HG03196 (cell line): Measurements from ENCODE around the gene ABO.
"Not testable (repeated sequence)": the region's sequence is repeated elsewhere in the genome, so short reads cannot be mapped to it uniquely, and the experiment has no call there.

ENCODE experiments used
- ATAC-seq: cut with Tn5 transposase; IDR thresholded peaks from one replicate; pipeline ENCODE4 v1.9.1; 2021; ENCODE audit not compliant: unreplicated experiment

ABO gene

DNA sequence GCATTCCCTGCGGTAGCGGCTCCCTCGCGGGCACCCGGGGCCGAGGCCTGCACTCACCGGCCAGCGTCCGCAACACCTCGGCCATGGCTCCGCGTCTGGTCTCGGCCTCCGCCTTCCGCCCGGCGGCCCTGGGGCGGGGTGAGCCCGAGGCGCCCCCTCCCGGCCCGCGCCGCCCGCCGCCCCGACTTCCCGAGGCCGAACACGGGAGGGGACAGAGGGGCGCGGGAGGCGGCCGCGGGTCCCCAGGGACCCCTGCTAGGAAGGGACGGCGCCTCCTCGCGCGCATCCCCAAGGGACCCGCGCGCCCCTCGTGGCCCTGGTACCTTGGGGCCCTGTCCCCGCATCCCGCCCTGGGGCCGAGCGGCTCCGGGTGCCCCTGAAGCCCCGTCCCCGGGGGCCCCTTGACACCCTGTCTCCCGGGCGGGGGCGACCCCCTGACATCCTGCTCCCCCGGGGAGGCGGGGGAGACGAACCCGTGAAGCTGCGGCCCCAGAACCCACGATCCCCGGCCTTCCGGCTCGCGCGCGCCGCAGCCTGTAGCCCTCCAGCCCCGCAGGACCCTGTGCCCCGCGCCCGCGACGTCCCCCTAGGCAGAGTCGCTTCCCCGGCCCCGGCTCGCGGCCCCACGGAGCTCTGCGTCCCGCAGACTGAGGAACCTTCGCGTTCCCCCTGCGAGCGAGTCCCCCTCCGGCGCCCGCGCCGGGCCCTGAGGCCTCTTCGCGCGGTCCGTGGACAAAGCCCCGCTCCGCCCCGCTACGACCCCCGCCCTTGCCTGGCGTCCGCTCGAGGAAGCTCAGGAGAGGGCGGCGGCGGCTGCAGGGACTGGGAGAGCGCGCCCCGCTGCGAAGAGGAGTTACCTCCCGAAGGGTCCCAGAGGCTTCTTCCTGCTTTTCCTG lies at the start of gene ABO:
Gene ABO (minus strand): TSS at position 97 of the 896 bp plus-strand sequence.
- no peak for ATAC-seq

DNA sequence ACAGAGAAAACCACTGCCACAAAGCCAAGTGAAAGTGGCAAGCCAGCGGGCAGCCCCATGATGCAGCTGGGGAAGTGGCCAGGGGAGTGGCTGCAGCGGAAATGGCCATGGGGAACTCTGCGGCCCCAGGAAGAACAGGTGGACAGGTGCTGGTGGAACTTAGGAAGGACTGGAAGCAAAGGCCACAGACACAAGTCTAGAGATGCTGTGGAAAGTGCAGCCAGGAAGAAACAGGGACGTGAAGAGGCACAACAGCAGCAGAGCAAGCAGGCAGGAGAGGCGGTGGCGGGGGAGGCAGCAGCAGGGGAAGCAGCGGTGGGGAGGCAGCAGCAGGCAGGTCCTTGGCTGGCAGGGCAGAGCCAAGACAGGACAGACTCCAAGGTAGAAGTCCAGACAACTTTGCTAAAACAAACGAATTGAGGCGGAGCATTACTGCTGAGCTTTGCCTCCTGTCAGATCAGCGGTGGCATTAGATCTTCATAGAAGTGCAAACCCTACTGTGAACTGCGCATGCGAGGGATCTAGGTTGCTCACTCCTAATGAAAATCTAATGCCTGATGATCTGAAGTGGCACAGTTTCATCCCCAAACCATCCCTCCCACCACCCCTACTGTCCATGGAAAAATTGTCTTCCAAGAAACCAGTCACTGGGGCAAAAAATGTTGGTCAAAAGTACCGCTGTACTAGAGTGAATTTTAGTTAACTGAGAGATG lies 49.1 kb upstream of the ABO start:
- ATAC-seq = no peak

DNA sequence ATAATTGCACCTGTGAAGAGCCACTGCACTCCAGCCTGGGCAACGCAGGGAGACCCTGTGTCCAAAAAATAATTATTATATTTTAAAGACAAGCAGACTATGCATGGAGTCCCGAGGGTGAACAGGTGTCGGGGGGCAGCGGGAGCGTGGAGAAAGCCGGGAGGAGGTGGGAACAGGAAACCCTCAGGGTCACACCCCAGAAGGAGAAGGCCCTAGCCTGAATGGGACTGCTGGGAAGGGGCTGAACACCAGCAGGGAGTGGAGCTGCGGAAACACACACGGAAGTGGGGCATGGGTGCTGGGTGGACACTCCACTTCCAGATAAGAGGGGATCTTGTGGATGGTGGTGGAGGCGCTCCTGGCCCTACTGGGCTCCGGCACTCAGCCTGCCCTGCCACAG lies 48.2 kb upstream of the ABO start:
- no peak for ATAC-seq

DNA sequence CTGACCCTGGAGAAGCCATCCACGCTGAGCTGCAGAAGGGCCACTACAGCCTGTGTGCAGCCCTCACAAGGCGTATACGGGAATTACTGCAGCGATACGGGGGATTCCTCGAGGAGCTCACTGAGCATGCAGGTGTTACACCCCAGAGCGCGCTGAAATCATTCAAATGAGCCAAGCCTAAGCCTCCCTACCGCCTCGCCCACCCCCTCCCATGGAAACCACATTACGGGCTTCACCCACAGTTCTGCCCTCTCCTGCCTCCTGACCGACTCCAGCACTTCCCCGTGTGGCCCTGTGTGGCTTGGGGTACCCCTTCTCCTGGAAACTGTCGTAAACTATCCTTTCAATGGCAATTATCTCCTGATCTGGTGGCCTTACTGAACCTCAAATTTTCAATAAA lies 47.7 kb upstream of the ABO start:
- no peak for ATAC-seq

DNA sequence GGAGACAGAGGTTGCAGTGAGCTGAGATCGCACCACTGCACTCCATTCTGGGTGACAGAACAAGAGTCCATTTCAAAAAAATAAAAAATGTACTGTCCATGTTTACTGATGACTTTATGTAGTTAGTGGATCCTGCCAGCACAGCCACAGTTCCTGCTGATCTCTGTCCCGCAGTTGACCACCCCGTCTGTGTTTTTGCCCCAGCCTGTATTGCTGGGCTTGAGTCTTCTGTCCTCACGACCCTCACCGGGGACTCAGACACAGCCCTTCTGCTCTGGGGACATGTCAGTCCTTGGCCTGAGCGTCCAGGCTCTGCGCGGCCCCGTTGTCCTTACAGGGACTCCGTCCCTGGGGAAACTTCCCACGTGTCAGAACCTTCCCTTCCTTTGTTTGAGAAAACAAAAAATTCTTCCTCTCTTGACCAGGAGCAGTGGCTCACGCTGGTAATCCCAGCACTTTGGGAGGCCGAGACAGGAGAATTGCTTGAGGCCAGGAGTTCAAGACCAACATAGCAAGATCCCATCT lies 46.5 kb upstream of the ABO start:
- ATAC-seq = no peak

DNA sequence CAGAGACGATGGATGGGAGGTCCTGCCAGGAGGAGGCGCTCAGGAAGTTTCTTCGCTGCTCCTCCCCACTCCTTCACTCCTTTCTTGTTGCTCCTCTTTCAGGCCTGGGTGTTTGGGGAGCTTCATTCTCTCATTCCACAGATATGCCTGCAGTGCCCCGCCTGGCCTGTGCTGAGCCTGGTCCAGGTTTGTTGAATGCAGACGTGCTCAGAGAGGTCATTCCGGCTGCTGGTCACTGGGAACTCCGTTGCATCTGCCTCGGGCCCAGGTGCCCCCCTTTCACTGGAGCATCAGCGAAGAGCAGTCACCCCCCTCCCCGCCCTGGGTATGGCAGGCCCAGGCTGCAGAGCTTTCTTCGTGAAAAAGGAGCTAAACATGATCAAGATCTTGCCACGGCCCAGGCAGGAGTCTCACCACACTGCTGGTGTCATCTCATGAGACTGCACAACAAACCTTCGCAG lies 45.5 kb upstream of the ABO start:
- no peak for ATAC-seq

DNA sequence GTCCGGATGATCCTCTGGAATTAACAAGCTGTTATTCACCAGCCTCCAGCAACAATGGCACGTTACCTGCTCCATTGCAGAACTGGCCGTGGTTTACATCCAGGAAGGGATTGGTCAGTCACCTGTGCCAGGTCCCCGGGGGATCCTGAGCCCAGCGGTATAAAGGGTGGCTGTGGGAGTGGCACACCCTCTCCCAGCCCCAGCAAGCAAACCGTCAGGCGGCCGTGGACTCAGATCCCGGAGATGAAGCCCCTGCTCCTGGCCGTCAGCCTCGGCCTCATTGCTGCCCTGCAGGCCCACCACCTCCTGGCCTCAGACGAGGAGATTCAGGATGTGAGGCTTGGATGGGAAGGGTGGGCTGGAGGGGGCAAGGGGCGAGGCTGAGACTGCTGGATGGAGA lies 42.5 kb upstream of the ABO start:
- ATAC-seq = not testable (repeated sequence)

DNA sequence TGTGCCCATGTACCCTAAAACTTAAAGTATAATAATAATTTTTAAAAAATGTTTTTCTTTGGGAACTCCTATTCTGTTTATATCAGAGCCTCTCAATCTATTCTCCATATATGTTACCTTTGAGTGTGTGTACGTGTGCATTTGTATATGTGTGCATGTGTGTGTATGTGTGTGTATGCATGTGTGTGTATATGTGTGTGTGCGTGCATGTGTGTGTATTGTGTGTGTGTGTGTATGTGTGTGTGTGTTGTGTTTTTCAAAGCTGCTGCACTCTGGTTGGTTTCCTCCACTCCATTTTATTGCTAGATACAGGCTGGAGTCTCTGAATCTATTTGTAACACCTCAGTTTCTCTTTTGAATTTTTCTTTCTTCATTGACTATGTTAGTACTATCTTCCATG lies 41.0 kb upstream of the ABO start:
- ATAC-seq = no peak

DNA sequence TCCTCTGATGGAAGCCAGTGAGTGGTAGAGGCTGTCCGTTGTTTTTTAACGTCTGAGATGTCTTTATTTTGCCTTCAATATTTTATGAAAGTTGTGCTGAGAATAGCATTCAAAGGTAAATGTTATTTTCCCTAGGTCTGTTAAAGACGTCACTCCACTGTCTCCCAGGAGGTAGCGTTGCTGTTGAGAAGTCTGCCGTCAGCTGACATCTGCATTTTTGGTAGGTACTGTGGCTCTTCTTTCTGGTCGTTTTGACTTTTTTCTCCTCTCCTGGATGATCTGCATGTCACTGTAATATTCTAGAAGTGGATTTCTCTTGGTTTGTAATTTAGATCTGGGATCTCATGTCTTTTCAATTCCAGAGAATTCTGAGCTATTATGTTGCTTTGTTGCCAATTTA lies 34.6 kb upstream of the ABO start:
- ATAC-seq = no peak

DNA sequence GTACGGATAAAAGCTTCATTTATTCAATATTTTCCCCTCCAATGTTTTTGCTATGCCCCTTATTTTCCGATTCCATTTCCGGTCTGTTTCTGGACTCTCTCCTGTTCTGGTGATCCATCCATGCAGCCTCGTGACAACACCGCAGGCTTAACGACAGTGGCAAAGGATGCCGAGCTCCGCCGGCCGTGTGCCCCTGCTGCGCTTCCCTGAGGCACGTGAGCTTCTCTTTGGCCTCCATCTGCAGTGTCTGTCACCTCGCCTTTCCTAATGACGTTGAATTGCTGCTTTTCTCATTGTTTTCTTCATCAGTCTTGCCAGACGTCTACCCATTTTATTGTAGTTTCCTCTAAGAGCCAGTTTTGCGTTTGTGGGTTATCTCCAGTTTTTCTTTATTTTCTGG lies 32.3 kb upstream of the ABO start:
- no peak for ATAC-seq

DNA sequence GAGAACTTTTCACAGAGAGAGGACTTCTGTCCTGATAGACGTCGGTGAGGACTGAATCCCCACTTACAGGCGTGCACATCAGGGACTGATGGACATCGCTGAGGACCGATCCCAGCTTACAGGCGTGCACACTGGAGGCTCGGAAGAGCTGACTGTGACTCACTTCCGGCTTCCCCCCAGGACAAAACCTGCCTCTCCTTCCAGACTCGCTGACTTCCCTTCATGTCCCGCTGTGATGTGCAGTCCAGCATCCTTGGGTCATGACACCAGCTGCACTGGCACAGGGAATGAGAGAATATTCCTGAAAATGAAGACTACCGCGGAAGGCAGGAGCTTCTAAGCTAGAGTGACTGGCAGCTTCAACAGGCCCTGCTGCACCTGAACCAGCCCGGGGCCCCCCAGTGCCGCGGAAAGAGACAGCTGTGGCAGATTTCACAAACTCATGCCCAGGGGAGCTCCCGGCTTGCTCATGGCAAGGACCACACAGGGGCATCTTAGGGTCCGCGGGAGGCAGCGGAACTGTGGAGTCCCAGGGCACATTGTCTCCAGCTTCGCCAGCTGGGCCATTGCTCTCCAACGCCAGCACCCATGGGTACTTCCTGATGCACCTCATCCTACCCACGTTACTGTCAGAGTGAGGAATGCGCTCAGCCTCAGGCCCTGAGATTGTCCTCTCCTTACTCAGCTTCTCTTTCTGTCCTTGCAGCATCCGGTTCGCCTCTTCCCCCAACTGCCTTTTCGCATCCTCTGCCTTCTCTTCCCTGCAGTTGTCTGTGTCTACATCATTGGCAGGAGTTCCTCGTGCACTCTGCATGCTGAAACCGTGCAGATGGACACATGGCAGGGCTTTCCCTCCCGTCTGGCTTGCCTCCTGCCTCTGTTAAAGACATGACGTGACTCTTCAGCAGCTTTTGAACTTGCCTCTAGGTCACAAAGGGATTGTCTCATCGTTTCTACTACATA lies 31.5 kb upstream of the ABO start:
- no peak for ATAC-seq

DNA sequence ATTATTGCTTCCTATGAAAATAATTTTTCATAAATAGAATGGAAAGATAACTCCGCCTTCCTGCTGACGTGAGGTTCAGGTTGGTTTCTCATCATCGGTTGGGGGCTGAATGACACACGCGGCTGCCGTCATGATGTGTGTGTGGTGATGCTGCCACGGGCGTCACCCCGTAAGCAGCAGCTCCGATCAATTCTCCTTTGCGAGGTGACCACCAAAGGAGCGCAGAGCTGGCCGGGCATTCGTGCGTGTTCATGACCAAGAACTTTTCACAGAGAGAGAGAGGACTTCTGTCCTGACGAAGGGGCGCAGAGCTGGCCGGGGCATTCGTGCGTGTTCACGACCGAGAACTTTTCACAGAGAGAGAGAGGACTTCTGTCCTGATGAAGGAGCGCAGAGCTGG lies 30.7 kb upstream of the ABO start:
- ATAC-seq = no peak

DNA sequence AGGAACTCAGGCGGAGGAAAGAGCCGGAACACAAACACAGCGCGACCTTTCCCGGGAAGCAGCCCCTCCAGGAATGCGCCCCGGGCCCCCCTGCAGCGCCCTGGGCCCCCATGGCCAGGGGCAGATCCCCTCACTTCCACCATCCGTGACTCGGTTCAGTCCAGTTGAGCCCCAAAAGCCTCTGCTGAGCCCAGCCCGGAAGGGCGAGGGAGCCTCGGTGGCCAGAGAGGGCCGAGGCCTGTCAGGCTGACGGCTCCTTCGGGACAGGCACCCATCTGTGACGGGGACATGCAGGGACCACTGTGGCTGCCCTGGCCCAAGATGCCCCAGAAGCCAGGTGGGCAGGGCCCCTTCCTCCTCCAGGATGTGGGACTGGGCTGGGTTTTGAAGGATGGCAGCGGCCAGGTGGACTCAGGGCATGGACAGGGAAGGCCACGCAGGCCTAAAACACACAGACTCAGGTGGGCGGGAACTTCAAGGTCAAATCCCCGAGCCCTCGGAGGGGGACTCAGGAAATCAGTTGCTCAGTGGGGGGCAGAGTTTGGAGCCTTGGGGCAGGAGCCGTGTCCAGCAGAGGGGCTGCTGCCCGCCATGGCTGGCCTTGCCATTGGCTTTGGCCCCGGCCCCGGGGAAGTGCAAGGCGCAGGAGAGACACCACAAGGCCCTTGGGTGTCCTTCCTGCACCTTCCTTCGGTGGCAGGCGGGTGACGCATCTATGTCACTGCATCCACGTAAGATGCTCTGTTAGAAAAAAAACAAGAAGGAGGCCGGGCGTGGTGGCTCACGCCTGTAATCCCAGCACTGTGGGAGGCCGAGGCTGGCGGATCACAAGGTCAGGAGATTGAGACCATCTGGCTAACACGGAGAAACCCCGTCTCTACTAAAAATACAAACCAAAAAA lies 29.7 kb upstream of the ABO start:
- ATAC-seq = no peak

DNA sequence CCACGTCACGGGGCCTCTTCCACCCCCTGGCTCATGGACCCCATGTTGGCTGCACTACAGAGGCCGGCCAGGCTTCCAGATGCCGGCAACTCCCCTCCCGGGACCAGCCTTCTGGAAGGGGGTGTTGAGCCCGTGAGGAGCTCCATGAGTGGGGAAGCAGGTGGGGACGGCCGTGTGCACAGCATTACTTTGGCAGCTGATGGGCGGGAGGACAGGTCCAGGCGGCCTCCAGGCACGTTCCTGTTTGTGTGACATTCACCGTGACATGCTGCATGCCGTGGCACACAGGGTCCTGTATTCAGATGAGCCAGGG lies 29.1 kb upstream of the ABO start:
- ATAC-seq = no peak

DNA sequence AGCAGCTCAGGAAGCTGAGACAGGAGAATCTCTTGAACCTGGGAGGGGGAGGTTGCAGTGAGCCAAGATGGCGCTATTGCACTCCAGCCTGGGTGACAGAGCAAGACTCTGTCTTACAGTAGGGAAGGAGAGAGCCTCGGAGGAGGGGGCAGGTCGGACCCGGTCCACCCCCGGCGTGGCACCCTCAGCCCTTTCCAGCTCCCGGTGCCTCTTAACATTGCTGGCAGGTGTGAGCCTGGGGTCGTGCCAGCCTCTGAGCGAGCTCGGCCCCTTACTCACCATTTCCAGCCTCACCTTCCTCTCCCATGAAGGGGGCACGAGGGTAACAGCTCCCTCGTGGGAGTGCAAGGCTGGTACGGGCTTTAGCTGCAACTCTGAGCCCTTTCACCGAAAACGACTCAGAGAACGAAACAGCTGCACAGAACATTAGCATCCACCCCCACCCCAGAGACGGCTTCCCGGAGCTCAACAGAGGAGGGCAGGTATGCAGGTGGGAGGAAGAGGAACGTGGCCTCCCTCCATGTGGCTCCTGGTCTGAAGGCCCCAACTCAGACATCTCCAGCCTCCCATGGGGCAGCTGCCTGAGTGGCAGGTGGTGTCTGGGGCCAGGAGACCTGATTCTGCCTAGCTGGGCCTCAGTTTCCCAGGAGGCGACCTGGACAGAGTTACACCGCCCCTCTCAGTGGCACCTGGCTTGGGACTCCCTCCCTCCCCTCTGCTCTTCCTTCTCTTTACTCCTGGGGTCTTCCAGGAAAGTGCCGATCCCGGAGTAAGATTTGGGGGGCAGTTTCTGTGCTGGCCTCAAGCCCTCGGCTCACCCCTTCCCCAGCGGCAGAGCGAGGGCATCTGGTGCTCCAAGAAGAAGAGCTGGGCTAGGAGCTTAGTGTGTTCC lies 28.5 kb upstream of the ABO start:
- no peak for ATAC-seq

DNA sequence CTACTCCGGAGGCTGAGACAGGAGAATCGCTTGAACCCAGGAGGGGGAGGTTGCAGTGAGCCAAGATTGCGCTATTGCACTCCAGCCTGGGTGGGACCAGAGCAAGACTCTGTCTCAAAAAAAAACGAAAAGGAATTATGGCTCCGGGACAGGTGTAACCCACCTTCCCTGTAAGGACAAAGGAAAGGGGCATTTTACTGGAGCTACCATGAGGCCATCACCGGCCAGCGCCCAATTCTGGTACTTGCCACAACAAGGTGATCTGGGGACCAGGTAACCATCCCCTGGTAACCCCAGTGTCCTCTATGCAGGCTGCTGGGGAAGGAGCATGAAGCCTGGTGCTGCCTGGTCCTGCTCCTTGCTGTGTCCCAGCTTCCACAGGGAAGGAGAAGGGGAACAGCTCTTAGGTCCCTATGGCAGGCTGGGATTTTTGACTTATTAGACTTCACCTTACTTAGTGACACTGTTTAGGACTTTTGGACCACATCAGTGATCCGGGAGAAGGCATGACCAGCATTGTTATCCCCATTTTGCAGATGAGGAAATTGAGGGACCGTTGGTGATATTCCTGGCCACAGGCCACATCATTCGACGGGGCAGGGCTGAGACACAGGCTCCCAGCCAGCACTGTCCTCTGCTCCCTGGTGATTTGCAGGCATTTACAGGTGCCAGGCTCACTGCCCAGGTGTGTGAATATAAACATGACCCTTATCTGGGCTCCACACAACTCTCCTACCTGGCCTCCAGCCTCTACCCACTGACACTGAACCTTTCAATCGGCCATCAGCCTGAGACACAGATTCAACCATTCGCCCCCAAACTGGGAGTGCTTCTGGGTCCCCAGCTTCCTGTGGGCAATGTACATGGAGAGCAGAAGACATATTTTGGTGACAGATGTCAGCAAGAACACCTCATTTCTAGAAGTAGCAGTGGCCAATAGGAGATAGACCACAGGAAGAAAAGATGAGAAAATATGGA lies 26.5 kb upstream of the ABO start:
- ATAC-seq = no peak

DNA sequence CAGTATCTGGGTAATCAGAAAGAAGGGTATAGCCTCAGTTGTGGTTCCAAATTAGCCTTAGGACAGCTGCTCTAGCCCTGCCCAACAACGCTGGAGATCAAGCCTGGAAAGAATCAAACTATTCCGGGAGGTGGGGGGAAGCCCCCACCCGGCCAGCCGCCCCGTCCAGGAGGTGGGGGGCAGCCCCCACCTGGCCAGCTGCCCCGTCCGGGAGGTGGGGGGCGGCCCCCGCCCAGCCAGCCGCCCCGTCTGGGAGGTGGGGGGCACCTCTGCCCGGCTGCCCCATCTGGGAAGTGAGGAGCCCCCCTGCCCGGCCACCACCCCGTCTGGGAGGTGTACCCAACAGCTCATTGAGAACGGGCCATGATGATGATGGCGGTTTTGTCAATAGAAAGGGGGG lies 25.0 kb upstream of the ABO start:
- not testable (repeated sequence) for ATAC-seq

DNA sequence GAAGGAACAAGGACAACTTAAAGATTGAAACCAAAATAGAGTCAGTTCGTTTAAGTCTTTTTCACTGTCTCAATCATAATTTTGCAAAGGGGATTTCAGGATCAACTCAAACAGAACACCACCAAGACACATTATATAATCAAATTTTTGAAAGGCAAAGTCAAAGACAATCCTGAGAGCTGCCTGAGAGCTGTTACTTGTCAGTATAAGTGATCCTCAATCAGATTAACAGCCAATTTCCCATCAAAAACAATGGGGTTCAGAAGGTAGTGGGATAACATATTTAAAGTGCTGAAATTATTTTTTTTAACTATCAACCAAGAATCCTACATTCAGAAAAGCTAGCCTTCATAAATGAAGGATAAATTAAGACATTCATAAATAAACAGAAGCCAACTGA lies 19.3 kb upstream of the ABO start:
- ATAC-seq = no peak
